Upper lobe of left lung (tissue), 6 donors: ENCODE measurements around the gene MAST4. TPM values are rescaled to one million over a fixed set of nuclear protein-coding genes. Genes with fewer than 3 reads are reported as not detected.

Experiments used
- ATAC-seq, 2 donors: fragments of 200-7000 bp; cut with Tn5 transposase; one replicate each; pipeline ENCODE4 v1.9.1; 2022; ENCODE audit warnings: mild to moderate bottlenecking in 2 of 2, moderate library complexity in 2 of 2; ENCODE audit not compliant: low FRiP score in 2 of 2
- DNase-seq, 2 donors: peaks; one replicate each; pipeline ENCODE4 v3.0.0-alpha.2; 2019 to 2020
- H3K27ac ChIP-seq, 4 donors: fragments of 200-600 bp; sonication (generic); one replicate each; pipeline ENCODE4 v1.5.1; 2016 to 2019
- H3K27me3 ChIP-seq, 4 donors: fragments of 200-600 bp; sonication (generic); one replicate each; pipeline ENCODE4 v1.5.1; 2017 to 2019
- H3K36me3 ChIP-seq, 4 donors: fragments of 200-600 bp; sonication (generic); one replicate each; pipeline ENCODE4 v1.5.1; 2016 to 2019
- H3K4me1 ChIP-seq, 4 donors: fragments of 200-600 bp; sonication (generic); one replicate each; pipeline ENCODE4 v1.5.1; 2018 to 2019
- H3K4me3 ChIP-seq, 4 donors: fragments of 200-600 bp; sonication (generic); one replicate each; pipeline ENCODE4 v1.5.1; 2017 to 2019; ENCODE audit warnings: mild to moderate bottlenecking in 2 of 4, moderate library complexity in 1 of 4
- H3K9me3 ChIP-seq, 4 donors: fragments of 200-600 bp; sonication (generic); one replicate each; pipeline ENCODE4 v1.5.1; 2018 to 2019
- CTCF ChIP-seq, 6 experiments: fragments of 450-650 bp in 4 of 6; fragments of 200-600 bp in 2 of 6; sonication (generic) in 2 of 6; IDR thresholded peaks; one replicate each; pipeline ENCODE4 v1.5.1; 2016 to 2019; ENCODE audit warnings: antibody characterized with exemption in 6 of 6
- EP300 ChIP-seq, 4 donors: sonication (generic); formaldehyde crosslinking; IDR thresholded peaks; one replicate each; pipeline ENCODE4 v1.5.1; 2017; ENCODE audit warnings: antibody characterized with exemption in 4 of 4, control low read depth in 2 of 4
- POLR2A ChIP-seq, 4 donors: fragments of 450-650 bp; IDR thresholded peaks; one replicate each; pipeline ENCODE4 v1.5.1; 2016 to 2017; ENCODE audit warnings: antibody characterized with exemption in 4 of 4, mild to moderate bottlenecking in 2 of 4
- POLR2AphosphoS5 ChIP-seq, 2 donors: sonication (generic); formaldehyde crosslinking; IDR thresholded peaks; one replicate each; pipeline ENCODE4 v1.5.1; 2017; ENCODE audit warnings: antibody characterized with exemption in 2 of 2
- WGBS, 2 donors: methylation state at CpG; one replicate each; pipeline ENCODE4 v1.1.5; 2017 to 2018; 5-methylcytosine and 5-hydroxymethylcytosine counted together
- total RNA-seq, 6 donors: library from RNA; depleted of rRNA in 4 of 6; stranded (reverse); fragments of >200 nt in 4 of 6; gene quantifications; one replicate each; pipeline versions ENCODE4 v1.1.0 to v1.2.1, GENCODE V29; 2016 to 2021
- donor health status: DM: no; HTN: no; CAD: no; lungs with moderate emphysema.
- donor health status: DM: no; HTN: yes; CAD: no; lungs with severe emphysema.

The MAST4 gene
- total RNA-seq, 6 donors from 2014 or later: 44.8 to 229 (median 66.4) TPM

- ATAC-seq: no peak
- WGBS, 2 donors: 91 to 98% methylated on average over 5 of the region's 5 CpGs
- peaks cover 7 to 65% (median 40%) of the 10 kb centered on the region in 4 donors for H3K36me3 ChIP-seq
- H3K27me3 ChIP-seq: no peaks in the 10 kb centered on the region
- no peaks in the 10 kb centered on the region for H3K9me3 ChIP-seq
- H3K4me1 ChIP-seq: peaks cover 0 to 12% (median 10%) of the 10 kb centered on the region in 4 donors
- no peak for TF ChIP-seq POLR2A (IDR thresholded peaks at IDR 0.05)
- no peak for TF ChIP-seq POLR2AphosphoS5 (IDR thresholded peaks at IDR 0.05)
- TF ChIP-seq EP300 (IDR thresholded peaks at IDR 0.05): no peak
- TF ChIP-seq CTCF (IDR thresholded peaks at IDR 0.05): no peak
- no peak for DNase-seq
- no peak overlapping the region for H3K4me3 ChIP-seq
- H3K27ac ChIP-seq: no peak overlapping the region
These were observed 565.6 kb downstream of the MAST4 start for GRCh38 chr5:67161767-67162166.

- no peak for TF ChIP-seq POLR2A (IDR thresholded peaks at IDR 0.05)
- peak in 1 of 2 donors; percentile 76 for DNase-seq
- H3K36me3 ChIP-seq: peaks cover 7 to 67% (median 41%) of the 10 kb centered on the region in 4 donors
- H3K4me3 ChIP-seq: no peak overlapping the region
- no peaks in the 10 kb centered on the region for H3K9me3 ChIP-seq
- no peak for ATAC-seq
- H3K4me1 ChIP-seq: peaks cover 0 to 13% (median 10%) of the 10 kb centered on the region in 4 donors
- H3K27me3 ChIP-seq: no peaks in the 10 kb centered on the region
- no peak overlapping the region for H3K27ac ChIP-seq
- 92 to 97% methylated on average over 44 of the region's 44 CpGs for WGBS, 2 donors
These were observed 567.1 kb downstream of the MAST4 start for GRCh38 chr5:67163231-67163756.

GRCh38 chr5:67163863-67164595, 567.8 kb downstream of the MAST4 start:
- WGBS, 2 donors: 92 to 95% methylated on average over 25 to 33 of the region's 33 CpGs
- ATAC-seq: no peak
- H3K27ac ChIP-seq: peak overlapping the region in 1 of 4 donors; percentile 87

GRCh38 chr5:67164856-67165525, 568.8 kb downstream of the MAST4 start:
- TF ChIP-seq POLR2A (IDR thresholded peaks at IDR 0.05) (no peak), POLR2AphosphoS5 (IDR thresholded peaks at IDR 0.05) (no peak), CTCF (IDR thresholded peaks at IDR 0.05) (no peak), EP300 (IDR thresholded peaks at IDR 0.05) (no peak)
- WGBS, 2 donors: 94 to 95% methylated on average over 8 to 17 of the region's 17 CpGs
- H3K4me1 ChIP-seq: peaks cover 0 to 13% (median 10%) of the 10 kb centered on the region in 4 donors

More at GRCh38 chr5:67163863-67164595, 567.8 kb downstream of the MAST4 start:
- Histone ChIP-seq H3K4me1 (peaks cover 0 to 13% (median 10%) of the 10 kb centered on the region in 4 donors), H3K4me3 (no peak overlapping the region), H3K9me3 (no peaks in the 10 kb centered on the region), H3K27me3 (no peaks in the 10 kb centered on the region), H3K36me3 (peaks cover 7 to 68% (median 41%) of the 10 kb centered on the region in 4 donors)
- peak in 1 of 2 donors; percentile 84 for DNase-seq
- no peak for TF ChIP-seq POLR2A (IDR thresholded peaks at IDR 0.05)
- no peak for TF ChIP-seq EP300 (IDR thresholded peaks at IDR 0.05)
- no peak for TF ChIP-seq CTCF (IDR thresholded peaks at IDR 0.05)
- TF ChIP-seq POLR2AphosphoS5 (IDR thresholded peaks at IDR 0.05): no peak

More at GRCh38 chr5:67164856-67165525, 568.8 kb downstream of the MAST4 start:
- H3K9me3 ChIP-seq: no peaks in the 10 kb centered on the region
- H3K27ac ChIP-seq: peak overlapping the region; percentile 79 to 88 (median 84)
- ATAC-seq (no peak), DNase-seq (peak in 1 of 2 donors; percentile 49)
- H3K4me3 ChIP-seq: peak overlapping the region in 1 of 4 donors; percentile 30
- H3K36me3 ChIP-seq: peaks cover 7 to 70% (median 41%) of the 10 kb centered on the region in 4 donors
- no peaks in the 10 kb centered on the region for H3K27me3 ChIP-seq
